IMR-90 (cell line): ENCODE results near the gene PHF20. TPM values are rescaled to one million over a fixed set of nuclear protein-coding genes. Genes with fewer than 3 reads are reported as not detected.
"Not testable (repeated sequence)": the region's sequence is repeated elsewhere in the genome, so short reads cannot be mapped to it uniquely, and the experiment has no call there.

Source experiments
- ATAC-seq: fragments of 200-7000 bp; cut with Tn5 transposase; 2 replicates; pipeline ENCODE4 v1.9.1; 2020; ENCODE audit warnings: low read depth, mild to moderate bottlenecking, moderate library complexity
- BruUV-seq: library from RNA; stranded (reverse); fragments of 400-500 nt; replicated peaks from 2 replicates; lab custom pipeline; 2021; lab: Mats Ljungman, UMichigan
- CTCF ChIA-PET: fragments of 300-600 bp; formaldehyde crosslinking; extraction: SDS; loops from one replicate; lab custom pipeline; 2021; ENCODE audit warnings: antibody characterized with exemption; lab: Yijun Ruan, JAX
- POLR2A ChIA-PET: fragments of 300-600 bp; sonication (Branson Sonifier 250); formaldehyde crosslinking; loops from one replicate; lab custom pipeline; 2022; ENCODE audit warnings: antibody characterized with exemption; ENCODE audit not compliant: unreplicated experiment; lab: Charles Lee
- DNase-seq: peaks from one replicate; pipeline ENCODE4 v3.0.0; 2013
- H2AFZ ChIP-seq: replicated peaks from 2 replicates; pipeline ENCODE3; 2013; ENCODE audit warnings: low read length, mild to moderate bottlenecking; ENCODE audit not compliant: poor library complexity
- H2AK5ac ChIP-seq: 2 replicates; pipeline ENCODE4 v1.6.1; 2013; ENCODE audit warnings: low read depth, low read length, inconsistent platforms
- H2AK9ac ChIP-seq: replicated peaks from 2 replicates; pipeline ENCODE3; 2013; ENCODE audit warnings: mild to moderate bottlenecking, low read depth, low read length, moderate library complexity; ENCODE audit not compliant: poor library complexity
- H2BK120ac ChIP-seq: 2 replicates; pipeline ENCODE4 v1.6.1; 2013; ENCODE audit warnings: low read depth, low read length, inconsistent platforms
- H2BK15ac ChIP-seq: 3 replicates; pipeline ENCODE4 v1.6.1; 2013; ENCODE audit warnings: low read depth, low read length, inconsistent platforms
- H2BK20ac ChIP-seq: 2 replicates; pipeline ENCODE4 v1.6.1; 2013; ENCODE audit warnings: low read depth, mild to moderate bottlenecking, inconsistent platforms, low read length, moderate library complexity
- H2BK5ac ChIP-seq: 2 replicates; pipeline ENCODE4 v1.6.1; 2013; ENCODE audit warnings: mild to moderate bottlenecking, low read depth, low read length, inconsistent platforms; ENCODE audit not compliant: poor library complexity, severe bottlenecking
- H3K14ac ChIP-seq: replicated peaks from 2 replicates; pipeline ENCODE4 v1.6.1; 2013; ENCODE audit warnings: low read depth, low read length, inconsistent platforms
- H3K18ac ChIP-seq: 2 replicates; pipeline ENCODE4 v1.6.1; 2013; ENCODE audit warnings: low read depth, low read length, control low read depth
- H3K23ac ChIP-seq: 2 replicates; pipeline ENCODE4 v1.6.1; 2013; ENCODE audit warnings: low read depth, low read length, inconsistent platforms
- H3K27ac ChIP-seq: 2 replicates; pipeline ENCODE4 v1.5.1; 2013; ENCODE audit warnings: mild to moderate bottlenecking, control low read depth, low read length; ENCODE audit not compliant: insufficient read depth
- H3K27me3 ChIP-seq: 2 replicates; pipeline ENCODE4 v1.6.1; 2013; ENCODE audit warnings: low read length; ENCODE audit not compliant: control insufficient read depth, insufficient read depth
- H3K36me3 ChIP-seq: 2 replicates; pipeline ENCODE4 v1.6.1; 2013; ENCODE audit warnings: low read length, mixed read lengths; ENCODE audit not compliant: control insufficient read depth, insufficient read depth
- H3K4ac ChIP-seq: 2 replicates; pipeline ENCODE4 v1.6.1; 2013; ENCODE audit warnings: low read depth, low read length, inconsistent platforms
- H3K4me1 ChIP-seq: 2 replicates; pipeline ENCODE4 v1.6.1; 2013; ENCODE audit warnings: low read length, mixed read lengths; ENCODE audit not compliant: control insufficient read depth, insufficient read depth
- H3K4me2 ChIP-seq: 2 replicates; pipeline ENCODE4 v1.6.1; 2013; ENCODE audit warnings: low read depth, mild to moderate bottlenecking, control low read depth, low read length, moderate library complexity
- H3K4me3 ChIP-seq: 2 replicates; pipeline ENCODE4 v1.5.1; 2013; ENCODE audit warnings: low read depth, mild to moderate bottlenecking, control low read depth, low read length, moderate library complexity; ENCODE audit not compliant: insufficient read depth
- H3K56ac ChIP-seq: 2 replicates; pipeline ENCODE4 v1.6.1; 2013; ENCODE audit warnings: low read length, inconsistent platforms; ENCODE audit not compliant: insufficient read depth; ENCODE audit errors: extremely low read depth
- H3K79me1 ChIP-seq, 2 experiments: 2 replicates each; pipeline ENCODE4 v1.6.1; 2013; ENCODE audit warnings: low read length in 2 of 2, inconsistent platforms in 1 of 2, low read depth in 1 of 2
- H3K9ac ChIP-seq: 2 replicates; pipeline ENCODE4 v1.6.1; 2013; ENCODE audit warnings: low read depth, low read length, control low read depth
- H3K9me1 ChIP-seq: 2 replicates; pipeline ENCODE4 v1.6.1; 2013; ENCODE audit warnings: low read length, inconsistent platforms; ENCODE audit not compliant: insufficient read depth
- H3K9me3 ChIP-seq: 2 replicates; pipeline ENCODE4 v1.6.1; 2013; ENCODE audit warnings: low read length; ENCODE audit not compliant: control insufficient read depth, insufficient read depth
- H4K20me1 ChIP-seq: 2 replicates; pipeline ENCODE4 v1.6.1; 2013; ENCODE audit warnings: low read length, inconsistent platforms; ENCODE audit not compliant: insufficient read depth
- H4K5ac ChIP-seq: 2 replicates; pipeline ENCODE4 v1.6.1; 2013; ENCODE audit warnings: mild to moderate bottlenecking, low read depth, low read length, control low read depth
- H4K8ac ChIP-seq, 2 experiments: 2 replicates each; pipeline ENCODE4 v1.6.1; 2013; ENCODE audit warnings: low read depth in 2 of 2, low read length in 2 of 2, control low read depth in 1 of 2, inconsistent platforms in 1 of 2
- H4K91ac ChIP-seq: 2 replicates; pipeline ENCODE4 v1.6.1; 2013; ENCODE audit warnings: low read depth, low read length, inconsistent platforms; ENCODE audit not compliant: insufficient read depth
- CHD1 ChIP-seq: IDR thresholded peaks from 2 replicates; pipeline ENCODE4 v1.6.1; 2012; ENCODE audit warnings: low read depth, low read length, improper control_type of control experiment
- SMC3 ChIP-seq: fragments of 150-350 bp; IDR thresholded peaks from 2 replicates; pipeline ENCODE4 v1.6.1; 2016; ENCODE audit warnings: low read depth, mild to moderate bottlenecking, antibody characterized with exemption, low read length, moderate library complexity
- WGBS, 2 experiments: methylation state at CpG; one replicate each; pipeline versions ENCODE4 v1.1.5 to v1.1.7; 2013; ENCODE audit warnings: missing lambda C conversion rate in 2 of 2; ENCODE audit not compliant: insufficient read length in 1 of 2; ENCODE audit errors: extremely low coverage in 2 of 2; 5-methylcytosine and 5-hydroxymethylcytosine counted together
- dilution Hi-C: fragments of 300-500 bp; cut with HindIII; formaldehyde crosslinking; loops from one replicate; pipeline ENCODE4 v1.14.3; 2018; ENCODE audit warnings: low sequenced_read_pairs; ENCODE audit not compliant: unreplicated experiment
- in situ Hi-C: fragments of 300-500 bp; cut with MboI; formaldehyde crosslinking; loops from 3 replicates; pipeline ENCODE4 v1.14.3; 2019; ENCODE audit warnings: low sequenced_read_pairs, inconsistent platforms, mixed read lengths
- intact Hi-C: fragments of 100-400 bp; cut with micrococcal nuclease; formaldehyde crosslinking; loops from 2 replicates; pipeline ENCODE4 v1.10.0; 2022
- polyA plus RNA-seq, 3 experiments: library from polyadenylated mRNA; depleted of rRNA; stranded (reverse); fragments of >200 nt; gene quantifications; 2 replicates each; pipeline ENCODE4 v1.2.3, GENCODE V29; 2012; ENCODE audit warnings: low replicate concordance in 1 of 3
- total RNA-seq: library from RNA; depleted of rRNA; stranded (reverse); fragments of >200 nt; gene quantifications from 2 replicates; pipeline ENCODE4 v1.2.3, GENCODE V29; 2012
- TF ChIP-seq, protein P1 (sequence below): fragments of 150-350 bp; IDR thresholded peaks from 2 replicates; pipeline ENCODE4 v1.6.1; 2017; ENCODE audit warnings: mild to moderate bottlenecking, antibody characterized with exemption, low read length, low read depth

PHF20 gene
- total and polyA plus RNA-seq, 2 of the 4 experiments (the other 2 are of a cell fraction) = 22.0 to 22.5 TPM

DNA sequence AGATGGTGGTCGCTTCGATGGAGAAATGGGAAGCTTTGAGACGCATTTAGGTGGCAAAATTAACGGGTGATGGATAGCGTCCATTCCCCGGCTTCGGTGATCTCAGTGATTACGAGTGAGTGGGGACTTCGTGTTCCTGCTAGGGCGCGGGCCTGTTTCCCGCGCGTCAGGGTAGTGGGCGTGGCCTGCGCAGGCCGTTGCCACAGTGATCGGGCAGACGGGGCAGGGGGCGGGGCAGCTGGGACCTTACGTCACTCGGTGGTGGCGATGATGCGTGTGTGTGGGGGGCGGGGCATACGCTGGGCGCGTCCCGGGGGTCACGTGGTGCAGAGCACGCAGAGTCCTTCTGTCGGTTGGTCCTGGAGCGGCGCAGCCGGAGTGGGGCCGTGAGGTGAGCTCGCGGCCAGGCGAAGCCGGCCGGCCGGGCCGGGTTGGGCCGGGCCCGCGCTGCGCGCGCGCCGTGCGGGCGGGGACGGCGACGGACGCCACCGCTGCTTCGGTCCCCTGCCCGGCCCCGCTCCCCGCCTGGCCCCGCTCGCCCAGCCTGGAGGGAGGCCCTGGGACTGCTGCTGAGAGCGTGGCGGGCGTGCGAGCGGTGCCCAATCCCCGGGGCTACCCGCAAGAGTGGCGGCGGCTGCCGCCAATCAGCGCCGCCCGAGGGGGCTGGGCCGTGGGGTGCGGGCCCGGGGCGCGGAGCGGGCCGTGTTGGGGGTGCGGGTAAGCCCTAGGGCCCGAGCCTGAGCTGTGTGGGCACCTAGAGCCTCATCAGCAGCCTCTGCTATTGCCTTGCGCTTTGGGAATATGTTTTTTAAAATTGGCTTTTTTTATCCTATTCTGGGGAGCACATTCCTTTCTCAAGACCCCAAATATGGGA, at the start of gene PHF20 (continued):
- TF ChIP-seq, protein P1, sequence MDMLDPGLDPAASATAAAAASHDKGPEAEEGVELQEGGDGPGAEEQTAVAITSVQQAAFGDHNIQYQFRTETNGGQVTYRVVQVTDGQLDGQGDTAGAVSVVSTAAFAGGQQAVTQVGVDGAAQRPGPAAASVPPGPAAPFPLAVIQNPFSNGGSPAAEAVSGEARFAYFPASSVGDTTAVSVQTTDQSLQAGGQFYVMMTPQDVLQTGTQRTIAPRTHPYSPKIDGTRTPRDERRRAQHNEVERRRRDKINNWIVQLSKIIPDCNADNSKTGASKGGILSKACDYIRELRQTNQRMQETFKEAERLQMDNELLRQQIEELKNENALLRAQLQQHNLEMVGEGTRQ = peak; percentile 98
- TF ChIP-seq SMC3 (no peak), CHD1 (no peak)

DNA sequence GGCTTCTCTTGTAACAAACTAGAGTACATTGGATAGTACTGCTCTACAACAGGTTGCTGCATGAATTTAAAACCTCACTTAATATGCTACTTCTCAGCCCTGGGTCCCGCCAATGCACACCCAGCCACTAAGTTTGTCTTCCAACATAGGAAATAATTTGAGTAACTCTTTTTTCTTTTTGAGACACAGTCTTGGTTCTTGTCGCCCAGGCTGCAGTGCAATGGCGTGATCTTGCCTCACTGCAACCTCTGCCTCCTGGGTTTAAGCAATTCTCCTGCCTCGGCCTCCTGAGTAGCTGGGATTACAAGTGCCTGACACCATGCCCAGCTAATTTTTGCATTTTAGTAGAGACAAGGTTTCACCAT, 48.6 kb upstream of the PHF20 start:
- H4K91ac ChIP-seq, DNase-seq, intact Hi-C loops, H3K14ac ChIP-seq, H2AK9ac ChIP-seq, H2AFZ ChIP-seq, dilution Hi-C loops, H3K56ac ChIP-seq, H3K9ac ChIP-seq, H3K18ac ChIP-seq, H2AK5ac ChIP-seq, H2BK15ac ChIP-seq, H3K9me3 ChIP-seq, H3K27me3 ChIP-seq, H4K8ac ChIP-seq, H2BK20ac ChIP-seq, H3K27ac ChIP-seq, POLR2A ChIA-PET, H2BK5ac ChIP-seq, BruUV-seq, H3K4me2 ChIP-seq, H3K4me1 ChIP-seq, H2BK120ac ChIP-seq, CTCF ChIA-PET, H3K23ac ChIP-seq, ATAC-seq, H3K4me3 ChIP-seq, H4K5ac ChIP-seq, in situ Hi-C loops, H3K4ac ChIP-seq: not testable (repeated sequence)
- no CpG with 5 or more reads among the region's 4 CpGs for WGBS, 2 experiments
- peaks cover 96% of the 10 kb centered on the region for H4K20me1 ChIP-seq
- peaks cover 81% of the 10 kb centered on the region for H3K36me3 ChIP-seq
- peaks cover 11% of the 10 kb centered on the region for H3K9me1 ChIP-seq
- H3K79me1 ChIP-seq = peaks cover 25 to 64% of the 10 kb centered on the region in 2 experiments

DNA sequence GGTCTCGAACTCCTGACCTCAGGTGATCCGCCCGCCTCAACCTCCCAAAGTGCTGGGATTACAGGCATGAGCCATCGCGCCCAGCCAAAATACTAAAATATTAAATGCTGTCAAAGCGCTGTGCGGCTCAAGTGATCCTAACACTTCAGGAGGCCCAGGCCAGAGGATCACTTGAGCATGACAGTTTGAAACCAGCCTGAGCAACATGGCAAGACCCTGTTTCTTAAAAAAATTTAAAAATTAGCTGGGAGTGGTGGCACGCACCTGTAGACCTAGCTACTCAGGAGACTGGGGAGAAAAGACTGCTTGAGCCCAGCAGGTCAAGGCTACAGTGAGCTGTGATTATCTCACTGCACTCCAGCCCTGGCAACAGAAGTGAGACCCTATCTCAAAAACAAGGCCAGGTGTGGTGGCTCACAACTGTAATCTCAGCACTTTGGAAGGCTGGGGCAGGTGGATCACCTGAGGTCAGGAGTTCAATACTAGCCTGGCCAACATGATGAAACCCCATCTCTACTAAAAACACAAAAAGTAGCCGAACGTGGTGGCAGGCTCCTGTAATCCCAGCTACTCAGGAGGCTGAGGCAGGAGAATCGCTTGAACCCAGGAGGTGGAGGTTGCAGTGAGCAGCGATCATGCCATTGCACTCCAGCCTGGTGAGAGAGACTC, 48.0 kb upstream of the PHF20 start:
- Histone ChIP-seq H3K79me1 (peaks cover 24 to 59% of the 10 kb centered on the region in 2 experiments), H3K9me1 (peaks cover 11% of the 10 kb centered on the region), H4K20me1 (peaks cover 96% of the 10 kb centered on the region), H3K36me3 (peaks cover 80% of the 10 kb centered on the region)
- H2AK5ac ChIP-seq, H2AK9ac ChIP-seq, H2BK5ac ChIP-seq, H3K9me3 ChIP-seq, H3K14ac ChIP-seq, H4K91ac ChIP-seq, H2AFZ ChIP-seq, H3K4me3 ChIP-seq, H3K4me1 ChIP-seq, in situ Hi-C loops, H3K23ac ChIP-seq, POLR2A ChIA-PET, H2BK20ac ChIP-seq, DNase-seq, BruUV-seq, H3K56ac ChIP-seq, H2BK15ac ChIP-seq, H3K4me2 ChIP-seq, H3K27ac ChIP-seq, dilution Hi-C loops, H3K27me3 ChIP-seq, H2BK120ac ChIP-seq, H4K8ac ChIP-seq, H3K18ac ChIP-seq, intact Hi-C loops, H3K9ac ChIP-seq, H4K5ac ChIP-seq, H3K4ac ChIP-seq, ATAC-seq, CTCF ChIA-PET: not testable (repeated sequence)
- 100% methylated on average over 2 of the region's 12 CpGs; no CpG with 5 or more reads in 1 of the 2 experiments for WGBS, 2 experiments
